ENCODE results near the gene LDLRAD4. TPM values are rescaled to one million over a fixed set of nuclear protein-coding genes. Genes with fewer than 3 reads are reported as not detected.

Gene LDLRAD4
- total RNA-seq, 2 donors from 2014 or later, result 11.7 to 17.0 TPM

- intact Hi-C loops (cut with DNase I), result no loop called here
- H3K4me3 ChIP-seq, result no peak overlapping the region
- no peak overlapping the region for H3K9ac ChIP-seq (ENCODE audit: low read depth in 2 of 2, low read length in 2 of 2)
- no peak for TF ChIP-seq CTCF (IDR thresholded peaks at IDR 0.05)
- no peak for DNase-seq
- no peaks in the 10 kb centered on the region for H3K36me3 ChIP-seq
- no peaks in the 10 kb centered on the region for H3K4me1 ChIP-seq
- H3K27ac ChIP-seq, result no peak overlapping the region
- no peaks in the 10 kb centered on the region for H3K27me3 ChIP-seq
- H3K9me3 ChIP-seq, result no peaks in the 10 kb centered on the region
Observed at GRCh38 chr18:13285874-13286273, 67.3 kb downstream of the LDLRAD4 start.

DNA sequence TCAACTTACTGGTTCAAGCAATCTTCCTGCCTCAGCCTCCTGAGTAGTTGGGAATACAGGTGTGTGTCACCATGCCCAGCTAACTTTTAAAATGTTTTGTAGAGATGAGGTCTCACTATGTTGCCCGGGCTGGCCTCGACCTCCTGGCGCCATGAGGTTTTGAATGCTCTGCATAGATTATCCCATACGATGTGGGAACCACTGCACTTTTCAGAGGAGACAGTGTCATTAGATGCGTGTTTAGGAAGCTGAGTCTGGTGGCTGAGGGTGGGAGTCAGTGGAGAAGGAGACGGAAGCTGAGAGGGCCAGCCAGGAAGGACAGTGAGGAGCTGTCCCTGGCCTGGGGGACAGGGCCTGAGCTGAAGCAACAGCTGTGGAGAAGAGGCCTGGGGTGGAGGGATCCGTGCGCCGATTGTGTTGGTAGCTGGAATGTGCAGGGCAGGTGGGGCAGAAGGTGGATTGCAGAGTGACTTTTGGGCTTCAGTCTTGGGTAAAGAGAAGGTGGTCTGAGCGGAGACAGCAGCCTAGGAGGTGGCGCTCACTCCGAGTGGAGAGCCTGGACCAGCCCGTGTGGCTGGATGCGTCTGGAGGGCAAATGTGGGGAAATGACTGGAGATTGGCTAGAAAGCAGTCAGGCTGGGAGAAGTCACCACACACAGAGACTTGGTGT is 68.0 kb downstream of the LDLRAD4 start:
- H3K9ac ChIP-seq (ENCODE audit: low read depth in 2 of 2, low read length in 2 of 2), result no peak overlapping the region
- intact Hi-C loops (cut with DNase I), result no loop called here
- H3K36me3 ChIP-seq, result no peaks in the 10 kb centered on the region
- no peak for TF ChIP-seq CTCF (IDR thresholded peaks at IDR 0.05)
- H3K27me3 ChIP-seq, result no peaks in the 10 kb centered on the region
- no peaks in the 10 kb centered on the region for H3K4me1 ChIP-seq
- H3K27ac ChIP-seq, result no peak overlapping the region
- no peaks in the 10 kb centered on the region for H3K9me3 ChIP-seq
- H3K4me3 ChIP-seq, result no peak overlapping the region
- DNase-seq, result no peak

DNA sequence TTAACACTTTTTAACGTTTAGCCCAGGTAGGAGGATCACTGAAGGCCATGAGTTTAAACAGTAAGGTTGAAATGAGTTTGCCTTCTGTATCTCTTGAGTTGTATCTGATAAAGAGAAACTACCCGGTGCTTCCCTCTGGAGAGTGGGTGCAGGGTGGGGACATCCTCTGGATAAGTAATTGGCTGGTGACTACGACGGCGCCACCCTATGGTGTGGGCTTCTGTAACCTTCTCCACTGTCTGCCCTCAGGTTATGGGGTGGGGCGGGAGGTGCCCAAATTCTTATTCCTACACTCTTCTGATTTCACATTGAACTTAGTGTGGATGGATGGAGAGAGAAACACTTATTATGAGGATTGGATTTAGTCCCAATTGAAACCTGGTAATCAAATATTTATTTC is 68.8 kb downstream of the LDLRAD4 start:
- Histone ChIP-seq H3K4me3 (no peak overlapping the region), H3K27ac (no peak overlapping the region), H3K9ac (ENCODE audit: low read depth in 2 of 2, low read length in 2 of 2) (no peak overlapping the region), H3K4me1 (no peaks in the 10 kb centered on the region), H3K27me3 (no peaks in the 10 kb centered on the region), H3K9me3 (no peaks in the 10 kb centered on the region), H3K36me3 (no peaks in the 10 kb centered on the region)
- no peak for DNase-seq
- no peak for TF ChIP-seq CTCF (IDR thresholded peaks at IDR 0.05)
- intact Hi-C loops (cut with DNase I), result no loop called here

- peak overlapping the region in 1 of 2 donors; percentile 7 for H3K9ac ChIP-seq (ENCODE audit: low read depth in 2 of 2, low read length in 2 of 2)
- no peaks in the 10 kb centered on the region for H3K4me1 ChIP-seq
- intact Hi-C loops (cut with DNase I), result no loop called here
- no peak for TF ChIP-seq CTCF (IDR thresholded peaks at IDR 0.05)
- H3K4me3 ChIP-seq, result no peak overlapping the region
- no peak for DNase-seq
- no peak overlapping the region for H3K27ac ChIP-seq
- H3K36me3 ChIP-seq, result no peaks in the 10 kb centered on the region
- H3K9me3 ChIP-seq, result no peaks in the 10 kb centered on the region
- H3K27me3 ChIP-seq, result no peaks in the 10 kb centered on the region
Observed at GRCh38 chr18:13288509-13289133, 70.1 kb downstream of the LDLRAD4 start.

DNA sequence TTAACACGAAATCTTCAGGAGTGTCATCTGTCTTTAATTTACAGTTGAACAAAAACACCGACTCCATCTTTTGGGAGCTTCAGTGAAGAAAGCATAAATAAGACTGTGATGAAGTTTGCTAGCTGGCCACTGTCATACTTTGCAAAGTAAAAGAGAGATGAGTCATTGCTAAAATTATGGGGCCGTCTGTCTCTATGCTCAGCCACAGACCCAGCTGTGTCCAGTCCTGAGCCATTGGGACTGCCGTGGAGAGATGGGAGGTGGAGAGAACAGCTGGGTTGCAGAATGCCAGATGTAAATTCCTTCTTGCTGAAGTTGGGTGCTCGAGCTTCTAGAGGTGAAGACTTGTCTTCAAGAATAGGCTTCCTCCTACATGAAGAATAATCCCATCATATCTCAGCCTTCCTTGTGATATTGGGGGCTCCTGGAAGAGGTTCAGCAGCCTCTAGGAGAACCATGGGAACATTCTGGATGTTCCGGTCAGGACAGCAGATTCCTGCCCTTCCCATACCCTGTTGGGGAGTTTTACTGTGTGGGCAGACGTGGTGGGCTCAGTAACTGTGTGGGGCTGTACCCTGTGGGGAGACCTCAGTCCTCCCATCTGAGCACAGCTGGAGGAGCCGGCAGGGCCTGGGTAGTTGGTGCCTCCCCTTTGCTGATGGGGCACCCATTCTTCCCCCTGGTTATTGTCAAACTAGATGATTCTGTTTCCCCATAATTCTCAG is 71.1 kb downstream of the LDLRAD4 start:
- H3K36me3 ChIP-seq, result no peaks in the 10 kb centered on the region
- H3K27me3 ChIP-seq, result no peaks in the 10 kb centered on the region
- TF ChIP-seq CTCF (IDR thresholded peaks at IDR 0.05), result no peak
- no peaks in the 10 kb centered on the region for H3K9me3 ChIP-seq
- no peak overlapping the region for H3K27ac ChIP-seq
- intact Hi-C loops (cut with DNase I), result no loop called here
- no peak for DNase-seq
- H3K4me3 ChIP-seq, result no peak overlapping the region
- H3K4me1 ChIP-seq, result no peaks in the 10 kb centered on the region
- no peak overlapping the region for H3K9ac ChIP-seq (ENCODE audit: low read depth in 2 of 2, low read length in 2 of 2)
